ENCODE measurements around the gene FRAS1. TPM values are rescaled to one million over a fixed set of nuclear protein-coding genes. Genes with fewer than 3 reads are reported as not detected.
A peak's percentile ranks its signal among the peaks of the same experiment; 100 is the strongest.

FRAS1 gene
- total RNA-seq, 1 experiment from 2014 or later = 82.0 TPM

GRCh38 chr4:78065508-78066192, 8.5 kb downstream of the FRAS1 start:
- peaks cover 22% of the 10 kb centered on the region for H3K36me3 Mint-ChIP-seq
- ATAC-seq (peak; percentile 51), DNase-seq (ENCODE audit: low spot score) (no peak)
- no peaks in the 10 kb centered on the region for H3K9me3 Mint-ChIP-seq
- H3K4me1 Mint-ChIP-seq = peaks cover 59% of the 10 kb centered on the region
- peak overlapping the region; percentile 81 for H3K27ac Mint-ChIP-seq
- H3K4me3 Mint-ChIP-seq = peak overlapping the region; percentile 15; the same call in 1 of the 2 replicates
- H3K27me3 Mint-ChIP-seq (ENCODE audit: low read depth) = no peaks in the 10 kb centered on the region
- ChIA-PET POLR2A (no interaction called here), CTCF (interaction anchor here (1.4 kb wide), 1 partner anchor 105 kb away, joined by 3 read pairs; no protein-coding TSS in a partner anchor)
- no peak for TF ChIP-seq CREB1 (CRISPR knock-in tag; IDR thresholded peaks at IDR 0.05)
- no peak for TF ChIP-seq ZNF121 (CRISPR knock-in tag; IDR thresholded peaks at IDR 0.05)
- TF ChIP-seq PREB (CRISPR knock-in tag; IDR thresholded peaks at IDR 0.05; ENCODE audit: borderline replicate concordance) = no peak
- no peak for TF ChIP-seq KAT7 (CRISPR knock-in tag; IDR thresholded peaks at IDR 0.05; ENCODE audit: borderline replicate concordance)
- TF ChIP-seq ZNF512 (CRISPR knock-in tag; IDR thresholded peaks at IDR 0.05; ENCODE audit: borderline replicate concordance) = no peak
- no peak for TF ChIP-seq TEAD1 (CRISPR knock-in tag; IDR thresholded peaks at IDR 0.05)
- no peak for TF ChIP-seq GABPB1 (CRISPR knock-in tag; IDR thresholded peaks at IDR 0.05)
- no peak for TF ChIP-seq NFYB (CRISPR knock-in tag; conservative IDR thresholded peaks at IDR 0.05; ENCODE audit: low read depth)
- TF ChIP-seq ZBTB21 (CRISPR knock-in tag; IDR thresholded peaks at IDR 0.05; ENCODE audit: borderline replicate concordance) = no peak
- no peak for TF ChIP-seq CDX4 (CRISPR knock-in tag; IDR thresholded peaks at IDR 0.05; ENCODE audit: borderline replicate concordance)
- no peak for TF ChIP-seq ZBTB43 (CRISPR knock-in tag; IDR thresholded peaks at IDR 0.05)
- no peak for TF ChIP-seq FOXP1 (CRISPR knock-in tag; IDR thresholded peaks at IDR 0.05; ENCODE audit: borderline replicate concordance)
- no peak for TF ChIP-seq OVOL2 (CRISPR knock-in tag; IDR thresholded peaks at IDR 0.05; ENCODE audit: borderline replicate concordance)

DNA sequence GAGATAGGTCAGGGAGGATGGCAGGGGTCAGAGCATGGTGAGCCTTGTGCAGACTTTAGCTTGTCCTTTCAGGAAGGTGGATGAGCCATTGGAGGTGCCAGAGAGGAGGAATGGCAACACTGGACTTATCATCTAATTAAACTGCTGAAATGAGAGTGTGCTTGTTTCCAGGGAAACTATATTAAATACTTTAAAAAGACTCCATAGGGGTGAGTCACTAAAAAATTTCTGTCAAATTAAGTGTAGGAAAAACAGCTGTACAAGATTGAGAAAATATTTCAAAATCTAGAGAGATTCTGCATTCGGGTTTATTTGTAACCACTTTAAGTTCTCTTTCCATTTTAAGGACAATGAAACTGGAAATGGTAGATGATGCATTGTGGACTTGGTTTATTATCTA, 11.4 kb downstream of the FRAS1 start:
- ChIA-PET POLR2A (no interaction called here), CTCF (interaction anchor here (2.9 kb wide), 1 partner anchor 9 kb away, joined by 18 read pairs; no protein-coding TSS in a partner anchor)
- peak overlapping the region; percentile 17; the same call in 1 of the 2 replicates for H3K27ac Mint-ChIP-seq
- DNase-seq (ENCODE audit: low spot score) = no peak
- H3K36me3 Mint-ChIP-seq = peaks cover 29% of the 10 kb centered on the region
- H3K27me3 Mint-ChIP-seq (ENCODE audit: low read depth) = no peaks in the 10 kb centered on the region
- H3K4me3 Mint-ChIP-seq = no peak overlapping the region
- ATAC-seq = no peak
- no peaks in the 10 kb centered on the region for H3K9me3 Mint-ChIP-seq
- TF ChIP-seq MXD4 (CRISPR knock-in tag; IDR thresholded peaks at IDR 0.05; ENCODE audit: borderline replicate concordance) (no peak), ZNF512 (CRISPR knock-in tag; IDR thresholded peaks at IDR 0.05; ENCODE audit: borderline replicate concordance) (no peak), ZNF219 (CRISPR knock-in tag; IDR thresholded peaks at IDR 0.05; ENCODE audit: borderline replicate concordance) (no peak), GABPB1 (CRISPR knock-in tag; IDR thresholded peaks at IDR 0.05) (no peak), ZNF671 (CRISPR knock-in tag; IDR thresholded peaks at IDR 0.05) (no peak), E2F1 (CRISPR knock-in tag; IDR thresholded peaks at IDR 0.05) (no peak), ZMAT4 (CRISPR knock-in tag; IDR thresholded peaks at IDR 0.05) (no peak), ZNF416 (CRISPR knock-in tag; IDR thresholded peaks at IDR 0.05) (no peak)
- TF ChIP-seq, protein P1, sequence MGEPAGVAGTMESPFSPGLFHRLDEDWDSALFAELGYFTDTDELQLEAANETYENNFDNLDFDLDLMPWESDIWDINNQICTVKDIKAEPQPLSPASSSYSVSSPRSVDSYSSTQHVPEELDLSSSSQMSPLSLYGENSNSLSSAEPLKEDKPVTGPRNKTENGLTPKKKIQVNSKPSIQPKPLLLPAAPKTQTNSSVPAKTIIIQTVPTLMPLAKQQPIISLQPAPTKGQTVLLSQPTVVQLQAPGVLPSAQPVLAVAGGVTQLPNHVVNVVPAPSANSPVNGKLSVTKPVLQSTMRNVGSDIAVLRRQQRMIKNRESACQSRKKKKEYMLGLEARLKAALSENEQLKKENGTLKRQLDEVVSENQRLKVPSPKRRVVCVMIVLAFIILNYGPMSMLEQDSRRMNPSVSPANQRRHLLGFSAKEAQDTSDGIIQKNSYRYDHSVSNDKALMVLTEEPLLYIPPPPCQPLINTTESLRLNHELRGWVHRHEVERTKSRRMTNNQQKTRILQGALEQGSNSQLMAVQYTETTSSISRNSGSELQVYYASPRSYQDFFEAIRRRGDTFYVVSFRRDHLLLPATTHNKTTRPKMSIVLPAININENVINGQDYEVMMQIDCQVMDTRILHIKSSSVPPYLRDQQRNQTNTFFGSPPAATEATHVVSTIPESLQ (CRISPR knock-in tag; IDR thresholded peaks at IDR 0.05) = no peak
- peaks cover 51% of the 10 kb centered on the region for H3K4me1 Mint-ChIP-seq

Measured in WTC11 (cell line).